Kidney (tissue), 14 donors: ENCODE results near the gene PRLR. TPM values are rescaled to one million over a fixed set of nuclear protein-coding genes. Genes with fewer than 3 reads are reported as not detected.
"Not testable (repeated sequence)": the region's sequence is repeated elsewhere in the genome, so short reads cannot be mapped to it uniquely, and the experiment has no call there.

ENCODE experiments used
- DNase-seq, 5 donors: peaks; one replicate each; pipeline ENCODE4 v3.0.0-alpha.2; 2013 to 2020
- FAIRE-seq: peaks from 2 replicates; lab custom pipeline; 2012; peaks lifted over from hg19 to GRCh38; lab: Jason Lieb, UNC
- H3K27ac ChIP-seq, 2 donors: one replicate each; pipeline ENCODE4 v1.7.0; 2013; ENCODE audit warnings: low read depth in 2 of 2, low read length in 2 of 2, inconsistent platforms in 1 of 2
- H3K27me3 ChIP-seq: one replicate; pipeline ENCODE4 v1.7.1; 2013; ENCODE audit warnings: low read length, inconsistent platforms; ENCODE audit not compliant: control insufficient read depth, insufficient read depth
- H3K36me3 ChIP-seq, 3 donors: one replicate each; pipeline versions ENCODE4 v1.7.0 to v1.7.1; 2013; ENCODE audit warnings: low read length in 3 of 3, control low read depth in 1 of 3, inconsistent platforms in 1 of 3; ENCODE audit not compliant: insufficient read depth in 3 of 3, control insufficient read depth in 2 of 3
- H3K4me1 ChIP-seq, 3 donors: one replicate each; pipeline versions ENCODE4 v1.7.0 to v1.7.1; 2013; ENCODE audit warnings: low read length in 3 of 3, inconsistent platforms in 1 of 3, low read depth in 1 of 3; ENCODE audit not compliant: control insufficient read depth in 2 of 3, insufficient read depth in 2 of 3
- H3K4me3 ChIP-seq, 3 donors: one replicate each; pipeline versions ENCODE4 v1.7.0 to v1.8.1; 2013; ENCODE audit warnings: low read length in 3 of 3, control low read depth in 1 of 3, inconsistent platforms in 1 of 3
- H3K9ac ChIP-seq, 3 donors: one replicate each; pipeline versions ENCODE4 v1.7.0 to v1.7.1; 2013; ENCODE audit warnings: low read length in 3 of 3, control low read depth in 1 of 3, inconsistent platforms in 1 of 3
- H3K9me3 ChIP-seq, 3 donors: one replicate each; pipeline versions ENCODE4 v1.7.0 to v1.7.1; 2013; ENCODE audit warnings: low read length in 3 of 3, control low read depth in 1 of 3, inconsistent platforms in 1 of 3; ENCODE audit not compliant: control insufficient read depth in 2 of 3, insufficient read depth in 1 of 3
- intact Hi-C: fragments of 100-400 bp; cut with DNase I; formaldehyde crosslinking; loops from one replicate; pipeline ENCODE4 v1.11.1; 2022
- polyA plus RNA-seq: library from polyadenylated mRNA; stranded (reverse); fragments of 350-450 nt; fragmentation: Illumina TruSeq; extraction: RNeasy Lipid Tissue Mini Kit (QIAGEN cat#74804); gene quantifications from one replicate; pipeline ENCODE4 v1.2.3, GENCODE V29; 2014; ENCODE audit warnings: low read depth, low replicate concordance; ENCODE audit not compliant: insufficient read depth
- total RNA-seq: library from RNA; stranded (reverse); fragmentation: NEBNext Ultra II Directional; extraction: Animal tissue kit (Norgen Biotek cat#: 25700); gene quantifications from one replicate; pipeline ENCODE4 v1.2.1, GENCODE V29; 2021
- TF ChIP-seq, protein P1 (sequence below): IDR thresholded peaks from 3 replicates; pipeline ENCODE4 v1.5.1; 2012; ENCODE audit warnings: mild to moderate bottlenecking, moderate library complexity, borderline replicate concordance; ENCODE audit not compliant: insufficient read depth; ENCODE audit errors: extremely low read depth
- donor health status: control.
- donor health status: control.
- donor health status: control.
- donor health status: control.
- donor health status: control.
- donor health status: DM: yes; HTN: yes; CAD: no.
- donor health status: Normal renal cell carcinoma (clear cell type).

The PRLR gene
- total and polyA plus RNA-seq, 2 donors from 2014 or later = 6.3 to 9.3 TPM

DNA sequence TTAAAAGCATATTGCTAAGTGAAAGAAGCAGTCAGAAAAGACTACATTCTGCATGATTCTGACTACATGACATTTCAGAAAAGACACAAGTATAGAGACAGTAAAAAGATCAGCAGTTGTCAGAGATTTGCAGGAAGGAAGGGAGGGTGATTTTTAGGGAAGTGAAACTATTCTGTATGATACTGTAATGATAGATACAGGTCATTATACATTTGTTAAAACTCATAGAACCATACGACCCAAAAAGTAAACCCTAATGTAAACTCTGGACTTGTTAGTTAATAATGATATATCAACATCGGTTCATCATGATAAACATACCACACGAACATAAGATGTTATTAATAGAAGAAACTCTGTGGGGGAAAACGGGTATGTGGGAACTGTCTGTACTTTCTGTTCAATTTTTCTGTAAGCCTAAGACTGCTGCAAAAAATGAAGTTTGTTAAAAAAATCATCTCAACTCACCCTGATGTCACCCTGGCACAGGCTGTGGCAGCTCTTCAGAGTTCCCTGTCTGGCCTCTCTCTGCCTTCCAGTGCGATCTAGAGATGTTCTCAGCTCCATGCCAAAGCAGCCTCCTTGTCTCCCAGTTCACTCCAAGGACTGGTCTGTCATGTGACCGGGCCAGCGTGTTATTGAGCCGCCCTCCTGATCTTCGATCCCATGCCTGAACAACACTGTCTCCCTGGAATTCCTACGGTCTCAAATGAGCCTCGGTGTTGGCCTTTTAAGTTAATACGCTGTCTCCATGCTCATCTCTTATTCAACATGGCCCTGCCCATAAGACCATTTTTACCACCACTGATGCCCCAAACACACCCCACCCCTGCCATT is 35.4 kb downstream of the PRLR start:
- peak overlapping the region in 1 of 3 donors; percentile 53 for H3K9ac ChIP-seq
- H3K27me3 ChIP-seq = no peaks in the 10 kb centered on the region
- H3K4me1 ChIP-seq = peaks cover 9 to 37% (median 18%) of the 10 kb centered on the region in 3 donors
- DNase-seq (no peak), FAIRE-seq (no peak)
- TF ChIP-seq, protein P1, sequence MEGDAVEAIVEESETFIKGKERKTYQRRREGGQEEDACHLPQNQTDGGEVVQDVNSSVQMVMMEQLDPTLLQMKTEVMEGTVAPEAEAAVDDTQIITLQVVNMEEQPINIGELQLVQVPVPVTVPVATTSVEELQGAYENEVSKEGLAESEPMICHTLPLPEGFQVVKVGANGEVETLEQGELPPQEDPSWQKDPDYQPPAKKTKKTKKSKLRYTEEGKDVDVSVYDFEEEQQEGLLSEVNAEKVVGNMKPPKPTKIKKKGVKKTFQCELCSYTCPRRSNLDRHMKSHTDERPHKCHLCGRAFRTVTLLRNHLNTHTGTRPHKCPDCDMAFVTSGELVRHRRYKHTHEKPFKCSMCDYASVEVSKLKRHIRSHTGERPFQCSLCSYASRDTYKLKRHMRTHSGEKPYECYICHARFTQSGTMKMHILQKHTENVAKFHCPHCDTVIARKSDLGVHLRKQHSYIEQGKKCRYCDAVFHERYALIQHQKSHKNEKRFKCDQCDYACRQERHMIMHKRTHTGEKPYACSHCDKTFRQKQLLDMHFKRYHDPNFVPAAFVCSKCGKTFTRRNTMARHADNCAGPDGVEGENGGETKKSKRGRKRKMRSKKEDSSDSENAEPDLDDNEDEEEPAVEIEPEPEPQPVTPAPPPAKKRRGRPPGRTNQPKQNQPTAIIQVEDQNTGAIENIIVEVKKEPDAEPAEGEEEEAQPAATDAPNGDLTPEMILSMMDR = no peak
- peak overlapping the region; percentile 12 to 69 (median 51) for H3K4me3 ChIP-seq
- H3K36me3 ChIP-seq = no peaks in the 10 kb centered on the region
- no peaks in the 10 kb centered on the region for H3K9me3 ChIP-seq
- peak overlapping the region; percentile 18 to 76 for H3K27ac ChIP-seq
- intact Hi-C loops = no loop called here

DNA sequence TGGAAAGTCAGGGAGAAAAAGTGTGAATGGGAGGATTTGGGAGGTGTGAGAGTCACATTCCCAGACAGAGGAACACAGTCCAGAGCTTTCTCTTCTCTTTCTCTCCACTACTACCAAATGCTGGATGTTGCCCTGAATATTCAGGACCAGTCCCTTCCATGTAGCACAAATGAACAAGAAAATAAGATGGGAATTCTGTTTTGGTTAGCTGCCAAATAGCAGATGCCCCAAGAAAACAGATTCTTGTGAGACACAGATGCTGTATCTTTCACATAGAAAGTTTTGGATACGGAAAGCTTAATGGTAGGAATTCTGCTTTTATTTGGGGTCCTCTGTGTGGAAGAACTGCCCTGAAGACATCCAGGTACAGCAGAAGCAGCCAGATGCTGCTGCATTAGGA is 37.8 kb downstream of the PRLR start:
- Histone ChIP-seq H3K4me3 (peak overlapping the region in 1 of 3 donors; percentile 69), H3K36me3 (no peaks in the 10 kb centered on the region), H3K27ac (no peak overlapping the region), H3K9ac (no peak overlapping the region), H3K4me1 (peaks cover 2 to 20% (median 6%) of the 10 kb centered on the region in 3 donors), H3K9me3 (no peaks in the 10 kb centered on the region), H3K27me3 (no peaks in the 10 kb centered on the region)
- intact Hi-C loops = no loop called here
- FAIRE-seq (no peak), DNase-seq (no peak)
- TF ChIP-seq, protein P1 = no peak

DNA sequence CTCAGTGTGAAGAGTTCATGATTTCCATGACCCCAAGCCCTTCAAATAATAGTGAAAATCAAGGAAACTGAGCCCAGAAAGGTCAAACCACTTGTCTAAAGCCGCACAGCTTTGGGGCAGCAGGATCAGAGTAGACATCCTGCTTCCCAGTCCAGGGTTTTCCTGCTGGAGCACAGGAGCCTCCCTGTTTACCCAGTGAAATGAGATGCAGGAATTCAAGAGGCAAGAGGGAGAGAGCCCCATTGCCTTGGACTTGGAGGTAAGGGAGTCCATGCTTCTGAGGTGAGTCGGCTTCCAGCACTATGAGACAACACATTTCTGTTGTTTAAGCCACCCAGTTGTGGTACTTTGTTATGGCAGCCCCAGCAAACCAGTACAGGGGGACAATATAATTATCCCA is 40.5 kb downstream of the PRLR start:
- H3K4me3 ChIP-seq, DNase-seq, FAIRE-seq, H3K36me3 ChIP-seq, H3K9ac ChIP-seq, H3K9me3 ChIP-seq, H3K27ac ChIP-seq, intact Hi-C loops, H3K27me3 ChIP-seq: not testable (repeated sequence)
- H3K4me1 ChIP-seq = peaks cover 4 to 16% (median 9%) of the 10 kb centered on the region in 3 donors

DNA sequence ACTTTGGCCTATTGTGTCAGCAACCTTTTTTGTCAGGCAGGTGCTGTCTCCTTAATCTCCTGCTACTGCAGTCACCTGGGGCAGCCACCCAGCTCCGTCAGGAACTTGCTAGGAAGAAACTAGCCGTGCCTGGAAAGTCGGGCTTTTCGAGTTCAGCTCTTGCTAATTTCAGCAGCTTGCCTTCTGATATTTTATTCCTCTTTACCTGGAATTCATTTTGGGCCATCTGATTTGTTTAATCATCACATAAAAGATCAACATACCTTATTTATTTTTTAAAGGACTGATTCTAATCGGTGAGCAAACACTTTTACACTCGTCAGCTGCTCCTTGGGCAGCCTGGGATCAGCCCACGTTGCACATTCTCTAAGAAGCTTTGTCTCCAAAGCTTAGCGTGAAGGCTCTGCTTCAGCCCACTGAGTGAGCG is 42.2 kb downstream of the PRLR start:
- TF ChIP-seq, protein P1 = no peak
- Histone ChIP-seq H3K9ac (peak overlapping the region in 1 of 3 donors; percentile 6), H3K4me3 (no peak overlapping the region), H3K9me3 (no peaks in the 10 kb centered on the region), H3K36me3 (no peaks in the 10 kb centered on the region), H3K27me3 (no peaks in the 10 kb centered on the region), H3K27ac (peak overlapping the region; percentile 45 to 63), H3K4me1 (peaks cover 4 to 18% (median 10%) of the 10 kb centered on the region in 3 donors)
- FAIRE-seq (no peak), DNase-seq (peak in 2 of 5 donors; percentile 30 to 31)
- intact Hi-C loops = no loop called here

DNA sequence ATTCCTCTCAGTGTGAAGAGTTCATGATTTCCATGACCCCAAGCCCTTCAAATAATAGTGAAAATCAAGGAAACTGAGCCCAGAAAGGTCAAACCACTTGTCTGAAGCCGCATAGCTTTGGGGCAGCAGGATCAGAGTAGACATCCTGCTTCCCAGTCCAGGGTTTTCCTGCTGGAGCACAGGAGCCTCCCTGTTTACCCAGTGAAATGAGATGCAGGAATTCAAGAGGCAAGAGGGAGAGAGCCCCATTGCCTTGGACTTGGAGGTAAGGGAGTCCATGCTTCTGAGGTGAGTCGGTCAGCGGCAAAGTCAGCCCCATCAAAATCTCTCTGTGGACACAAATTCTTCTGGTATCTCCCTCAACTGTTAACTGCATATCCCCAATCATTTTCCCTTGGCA is 42.7 kb downstream of the PRLR start:
- Histone ChIP-seq H3K27ac (peak overlapping the region; percentile 45 to 63), H3K4me1 (peaks cover 4 to 20% (median 10%) of the 10 kb centered on the region in 3 donors)
- H3K27me3 ChIP-seq, H3K9me3 ChIP-seq, H3K9ac ChIP-seq, H3K4me3 ChIP-seq, FAIRE-seq, intact Hi-C loops, DNase-seq, H3K36me3 ChIP-seq: not testable (repeated sequence)
